Thoracic aorta (tissue), 2 donors: ENCODE measurements around the gene ACMSD. TPM values are rescaled to one million over a fixed set of nuclear protein-coding genes. Genes with fewer than 3 reads are reported as not detected.

Source experiments
- ATAC-seq: fragments of 150-250 bp; one replicate; pipeline ENCODE4 v1.8.0; 2017; ENCODE audit warnings: low read depth; ENCODE audit not compliant: insufficient number of reproducible peaks, low FRiP score
- DNase-seq: peaks from one replicate; pipeline ENCODE4 v3.0.0-alpha.2; 2020; ENCODE audit warnings: low spot score
- H3K27ac ChIP-seq, 2 donors: fragments of 200-600 bp; sonication (generic); 1 replicate in 1 of 2; 2 replicates in 1 of 2; pipeline ENCODE4 v1.5.1; 2016; ENCODE audit warnings: mild to moderate bottlenecking in 2 of 2, moderate library complexity in 2 of 2
- H3K27me3 ChIP-seq: fragments of 200-600 bp; sonication (generic); replicated peaks from 2 replicates; pipeline ENCODE4 v1.6.0; 2016; ENCODE audit warnings: mild to moderate bottlenecking; ENCODE audit not compliant: insufficient read depth
- H3K36me3 ChIP-seq: fragments of 200-600 bp; sonication (generic); one replicate; pipeline ENCODE4 v1.5.1; 2016
- H3K4me1 ChIP-seq, 2 donors: fragments of 200-600 bp; sonication (generic); 1 replicate in 1 of 2; 2 replicates in 1 of 2; pipeline versions ENCODE4 v1.5.1 to v1.6.0; 2016; ENCODE audit warnings: low read depth in 2 of 2, mild to moderate bottlenecking in 1 of 2; ENCODE audit not compliant: control insufficient read depth in 1 of 2
- H3K4me3 ChIP-seq: fragments of 200-600 bp; sonication (generic); 2 replicates; pipeline ENCODE4 v1.5.1; 2016; ENCODE audit warnings: mild to moderate bottlenecking
- H3K9me3 ChIP-seq: fragments of 200-600 bp; sonication (generic); 2 replicates; pipeline ENCODE4 v1.5.1; 2016
- total RNA-seq, 2 donors: library from RNA; depleted of rRNA; stranded (reverse); fragments of >200 nt; gene quantifications; one replicate each; pipeline versions ENCODE4 v1.1.0 to v1.2.3, GENCODE V29; 2016
- TF ChIP-seq, protein P1 (sequence below): fragments of 200-600 bp; sonication (generic); IDR thresholded peaks from one replicate; pipeline ENCODE4 v1.5.1; 2019; ENCODE audit warnings: antibody characterized with exemption

ACMSD gene
- total RNA-seq, 2 donors from 2014 or later, result not detected

DNA sequence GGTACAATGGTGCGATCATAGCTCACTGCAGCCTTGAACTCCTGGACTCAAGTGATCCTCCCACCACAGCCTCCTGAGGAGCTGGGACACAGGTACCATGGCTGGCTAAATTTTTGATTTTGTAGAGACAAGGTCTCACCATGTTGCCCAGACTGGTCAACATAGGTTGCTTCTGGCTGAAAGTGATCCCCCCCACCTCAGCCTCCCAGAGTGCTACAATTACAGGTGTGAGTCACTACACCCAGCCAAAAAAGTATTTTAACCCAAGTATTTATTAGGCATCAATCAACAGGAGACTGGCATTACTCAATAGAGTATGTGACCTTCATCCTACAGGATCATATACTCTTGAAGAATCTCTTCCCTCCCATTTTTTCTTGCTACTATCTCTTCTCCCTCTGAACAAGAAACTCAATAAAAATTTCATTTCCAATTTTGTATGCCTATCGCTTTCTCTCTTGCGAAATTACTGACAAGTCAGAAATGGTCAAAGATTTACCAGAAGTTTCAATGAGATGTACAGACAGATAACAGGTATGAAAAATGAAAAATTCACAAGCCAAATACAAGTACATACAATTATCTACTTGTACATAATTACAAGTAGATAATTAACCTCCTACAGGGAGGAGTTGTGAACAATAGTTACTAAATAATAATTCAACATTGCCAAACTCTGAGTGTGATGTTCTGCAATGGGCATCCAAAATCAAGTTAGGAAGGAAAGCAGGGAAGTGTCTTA, 45.3 kb downstream of the ACMSD start:
- TF ChIP-seq, protein P1, sequence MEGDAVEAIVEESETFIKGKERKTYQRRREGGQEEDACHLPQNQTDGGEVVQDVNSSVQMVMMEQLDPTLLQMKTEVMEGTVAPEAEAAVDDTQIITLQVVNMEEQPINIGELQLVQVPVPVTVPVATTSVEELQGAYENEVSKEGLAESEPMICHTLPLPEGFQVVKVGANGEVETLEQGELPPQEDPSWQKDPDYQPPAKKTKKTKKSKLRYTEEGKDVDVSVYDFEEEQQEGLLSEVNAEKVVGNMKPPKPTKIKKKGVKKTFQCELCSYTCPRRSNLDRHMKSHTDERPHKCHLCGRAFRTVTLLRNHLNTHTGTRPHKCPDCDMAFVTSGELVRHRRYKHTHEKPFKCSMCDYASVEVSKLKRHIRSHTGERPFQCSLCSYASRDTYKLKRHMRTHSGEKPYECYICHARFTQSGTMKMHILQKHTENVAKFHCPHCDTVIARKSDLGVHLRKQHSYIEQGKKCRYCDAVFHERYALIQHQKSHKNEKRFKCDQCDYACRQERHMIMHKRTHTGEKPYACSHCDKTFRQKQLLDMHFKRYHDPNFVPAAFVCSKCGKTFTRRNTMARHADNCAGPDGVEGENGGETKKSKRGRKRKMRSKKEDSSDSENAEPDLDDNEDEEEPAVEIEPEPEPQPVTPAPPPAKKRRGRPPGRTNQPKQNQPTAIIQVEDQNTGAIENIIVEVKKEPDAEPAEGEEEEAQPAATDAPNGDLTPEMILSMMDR, result no peak
- no peak overlapping the region for H3K27ac ChIP-seq
- no peaks in the 10 kb centered on the region for H3K27me3 ChIP-seq

DNA sequence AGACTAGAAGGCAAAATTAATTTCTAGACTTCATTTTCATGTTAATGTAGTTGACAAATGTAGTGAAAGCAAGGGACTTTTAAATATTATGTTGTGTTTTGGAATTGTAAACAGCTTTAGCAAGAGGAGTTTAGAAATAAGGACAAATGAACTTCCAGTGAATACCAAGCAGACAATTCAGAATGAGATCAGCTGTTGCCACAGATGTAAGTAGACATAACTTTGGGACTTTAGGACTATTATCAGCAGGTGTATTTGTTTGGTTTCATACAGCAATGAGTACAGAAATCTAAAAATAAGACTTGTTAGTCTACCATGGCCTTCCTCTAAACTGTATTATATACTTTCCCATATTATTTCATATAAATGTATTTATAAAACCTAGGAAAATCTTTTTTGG, 46.0 kb downstream of the ACMSD start:
- DNase-seq (no peak), ATAC-seq (no peak)
- Histone ChIP-seq H3K27me3 (no peaks in the 10 kb centered on the region), H3K4me1 (no peaks in the 10 kb centered on the region), H3K36me3 (no peaks in the 10 kb centered on the region), H3K9me3 (no peaks in the 10 kb centered on the region), H3K4me3 (no peak overlapping the region), H3K27ac (no peak overlapping the region)
- TF ChIP-seq, protein P1, result no peak

More for the DNA sequence above, 45.3 kb downstream of the ACMSD start:
- H3K36me3 ChIP-seq, result no peaks in the 10 kb centered on the region
- H3K9me3 ChIP-seq, result no peaks in the 10 kb centered on the region
- DNase-seq, result no peak
- no peak overlapping the region for H3K4me3 ChIP-seq
- H3K4me1 ChIP-seq, result no peaks in the 10 kb centered on the region
- ATAC-seq, result no peak

DNA sequence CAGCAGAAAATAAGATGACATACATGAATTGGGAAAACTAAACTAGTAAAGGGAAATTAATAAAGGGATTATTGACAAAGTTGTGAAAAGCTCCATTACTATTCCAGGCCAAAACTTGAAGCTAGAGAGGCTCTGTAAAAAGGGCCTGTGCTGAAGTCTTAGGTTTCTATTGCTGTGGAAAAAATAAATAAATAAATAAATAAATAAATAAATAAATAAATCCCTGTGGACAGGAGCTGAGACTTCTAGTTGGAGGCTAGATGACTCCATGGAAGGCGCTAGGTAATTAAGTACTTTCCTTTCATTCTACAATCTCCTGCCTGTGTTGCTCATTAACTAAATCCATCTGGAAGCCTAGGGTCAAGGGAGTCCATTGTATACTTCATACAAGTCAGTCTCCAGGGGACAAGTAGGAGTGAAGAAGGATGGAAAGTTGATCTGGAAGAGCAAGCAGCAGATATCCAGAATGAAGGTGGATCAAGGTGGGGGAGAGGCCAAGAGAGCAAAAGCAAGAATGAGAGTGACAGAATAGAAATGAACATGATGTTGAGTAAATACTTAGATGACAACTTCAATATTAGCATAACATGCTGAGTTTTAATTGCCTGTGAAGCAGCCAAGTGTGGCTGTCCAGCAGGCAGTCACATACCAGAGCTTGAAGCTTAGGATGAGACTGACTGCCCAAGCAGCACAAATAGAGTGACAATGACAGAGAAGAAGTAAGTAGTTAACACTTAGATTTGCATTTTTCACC, 54.0 kb downstream of the ACMSD start:
- TF ChIP-seq, protein P1, result no peak
- Histone ChIP-seq H3K27me3 (no peaks in the 10 kb centered on the region), H3K27ac (no peak overlapping the region), H3K4me3 (no peak overlapping the region), H3K4me1 (no peaks in the 10 kb centered on the region), H3K36me3 (no peaks in the 10 kb centered on the region), H3K9me3 (no peaks in the 10 kb centered on the region)
- no peak for ATAC-seq
- no peak for DNase-seq

DNA sequence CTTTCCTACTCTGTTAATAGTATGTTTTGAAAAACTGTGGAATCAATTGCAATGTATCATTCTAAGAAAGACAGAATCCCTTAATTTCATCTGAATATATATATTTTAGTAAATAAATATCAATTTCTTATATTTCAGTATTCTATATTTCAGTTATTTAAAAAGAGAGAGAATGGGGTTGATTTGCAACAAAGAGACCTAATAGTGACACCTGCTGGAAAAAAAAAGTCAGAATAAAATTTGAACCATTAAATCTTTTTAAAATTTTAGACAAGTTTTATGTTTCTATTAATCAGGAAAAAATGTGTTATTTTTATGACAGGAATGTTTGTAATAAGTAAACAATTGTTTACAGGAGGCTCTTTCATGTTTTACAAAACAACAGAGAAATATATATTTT, 59.5 kb downstream of the ACMSD start:
- TF ChIP-seq, protein P1, result no peak
- Histone ChIP-seq H3K27me3 (no peaks in the 10 kb centered on the region), H3K4me1 (no peaks in the 10 kb centered on the region), H3K36me3 (no peaks in the 10 kb centered on the region), H3K9me3 (no peaks in the 10 kb centered on the region), H3K27ac (no peak overlapping the region), H3K4me3 (no peak overlapping the region)
- no peak for DNase-seq
- no peak for ATAC-seq

DNA sequence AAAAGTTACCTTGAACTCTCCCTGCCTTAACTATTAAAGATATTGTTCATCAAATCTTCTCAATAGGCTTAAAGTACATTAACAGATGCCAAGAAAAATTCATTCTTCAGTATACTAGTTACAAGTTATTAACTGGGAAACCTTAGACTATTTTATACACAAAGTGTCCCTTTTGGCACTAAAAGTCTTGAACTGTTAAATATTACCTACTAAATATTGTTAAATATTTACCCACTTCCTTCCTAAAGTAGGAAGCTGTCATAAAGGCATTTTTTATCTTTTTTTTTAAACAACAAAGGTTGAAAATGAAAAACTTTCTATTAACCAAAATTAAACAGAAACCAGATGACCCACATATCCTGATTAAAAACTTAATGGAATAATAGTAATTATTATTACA, 60.8 kb downstream of the ACMSD start:
- Histone ChIP-seq H3K9me3 (no peaks in the 10 kb centered on the region), H3K27ac (no peak overlapping the region), H3K4me1 (no peaks in the 10 kb centered on the region), H3K27me3 (no peaks in the 10 kb centered on the region), H3K4me3 (no peak overlapping the region), H3K36me3 (no peaks in the 10 kb centered on the region)
- ATAC-seq (no peak), DNase-seq (no peak)
- TF ChIP-seq, protein P1, result no peak
